HCT116 (cell line): Measurements from ENCODE around the gene BTF3L4. TPM values are rescaled to one million over a fixed set of nuclear protein-coding genes. Genes with fewer than 3 reads are reported as not detected.

Source experiments
- ATAC-seq: fragments of 200-7000 bp; cut with Tn5 transposase; 2 replicates; pipeline ENCODE4 v1.9.1; 2020; ENCODE audit warnings: mild to moderate bottlenecking, moderate library complexity
- BruUV-seq: library from RNA; stranded (reverse); fragments of 400-500 nt; replicated peaks from 2 replicates; lab custom pipeline; 2021; lab: Mats Ljungman, UMichigan
- CTCF ChIA-PET: fragments of 300-600 bp; sonication (Branson Sonifier 250); formaldehyde crosslinking; loops from one replicate; lab custom pipeline; 2021; ENCODE audit warnings: antibody characterized with exemption; lab: Charles Lee
- POLR2A ChIA-PET: fragments of 300-600, 350-600 bp; sonication (Branson Sonifier 250); formaldehyde crosslinking; loops from one replicate; lab custom pipeline; 2021; ENCODE audit warnings: antibody characterized with exemption; lab: Charles Lee
- RAD21 ChIA-PET, 2 experiments: fragments of 300-600 bp; sonication (Branson Sonifier 250); formaldehyde crosslinking; loops; one replicate each; lab custom pipeline; 2023; ENCODE audit warnings: low total read pairs in 2 of 2; ENCODE audit not compliant: uncharacterized antibody in 2 of 2, unreplicated experiment in 2 of 2, low non-redundant PET in 1 of 2; lab: Charles Lee
- DNase-seq: peaks from one replicate; pipeline ENCODE4 v3.0.0-alpha.2; 2010; ENCODE audit warnings: low read depth, low spot score
- H2AFZ ChIP-seq: fragments of 200-600 bp; shearing (Covaris generic), sonication (generic); 2 replicates; pipeline ENCODE4 v1.6.1; 2017; ENCODE audit warnings: low read depth, mixed run types, mixed read lengths, antibody characterized with exemption, low read length; ENCODE audit not compliant: poor library complexity, severe bottlenecking
- H3K27ac ChIP-seq: 2 replicates; pipeline ENCODE4 v1.5.1; 2012; ENCODE audit warnings: low read depth, low read length
- H3K27me3 ChIP-seq: fragments of 200-600 bp; sonication (generic); 2 replicates; pipeline ENCODE4 v1.6.1; 2016; ENCODE audit warnings: mixed run types, low read length, mixed read lengths; ENCODE audit not compliant: insufficient read depth
- H3K36me3 ChIP-seq, 2 experiments: fragments of 200-500 bp in 1 of 2; fragments of 200-600 bp in 1 of 2; sonication (Bioruptor generic) in 1 of 2; sonication (generic) in 1 of 2; 2 replicates each; pipeline versions ENCODE4 v1.5.1 to v1.6.1; 2014 to 2016; ENCODE audit warnings: low read length in 2 of 2, inconsistent platforms in 1 of 2, mixed read lengths in 1 of 2, mixed run types in 1 of 2; ENCODE audit not compliant: insufficient read depth in 2 of 2, control insufficient read depth in 1 of 2
- H3K4me1 ChIP-seq, 2 experiments: fragments of 200-600 bp in 1 of 2; sonication (generic) in 1 of 2; 2 replicates each; pipeline versions ENCODE4 v1.5.1 to v1.6.1; 2012 to 2017; ENCODE audit warnings: low read length in 2 of 2, inconsistent platforms in 1 of 2, mild to moderate bottlenecking in 1 of 2, mixed read lengths in 1 of 2, mixed run types in 1 of 2, moderate library complexity in 1 of 2; ENCODE audit not compliant: insufficient read depth in 2 of 2, control insufficient read depth in 1 of 2
- H3K4me2 ChIP-seq: fragments of 200-600 bp; sonication (generic); 2 replicates; pipeline ENCODE4 v1.6.1; 2017; ENCODE audit warnings: mixed run types, low read length, mixed read lengths
- H3K4me3 ChIP-seq, 2 experiments: fragments of 200-600 bp in 1 of 2; sonication (generic) in 1 of 2; replicated peaks in 1 of 2; 2 replicates each; pipeline ENCODE4 v1.5.1; 2011 to 2016; ENCODE audit warnings: low read length in 2 of 2, control low read depth in 1 of 2, low read depth in 1 of 2, mild to moderate bottlenecking in 1 of 2, mixed read lengths in 1 of 2, mixed run types in 1 of 2
- H3K79me2 ChIP-seq: fragments of 200-600 bp; sonication (generic); 2 replicates; pipeline ENCODE4 v1.6.1; 2017; ENCODE audit warnings: mild to moderate bottlenecking, mixed run types, low read length, moderate library complexity, mixed read lengths; ENCODE audit not compliant: insufficient read depth
- H3K9ac ChIP-seq: fragments of 200-600 bp; sonication (generic); 2 replicates; pipeline ENCODE4 v1.6.1; 2016; ENCODE audit warnings: low read length, mixed read lengths
- H3K9me2 ChIP-seq: fragments of 200-600 bp; sonication (generic), shearing (Covaris generic); 2 replicates; pipeline ENCODE4 v1.6.1; 2017; ENCODE audit warnings: mixed run types, mild to moderate bottlenecking, moderate library complexity; ENCODE audit not compliant: insufficient read depth
- H3K9me3 ChIP-seq, 2 experiments: fragments of 200-500 bp in 1 of 2; fragments of 200-600 bp in 1 of 2; sonication (Bioruptor generic) in 1 of 2; sonication (generic) in 1 of 2; 2 replicates each; pipeline ENCODE4 v1.6.1; 2014 to 2017; ENCODE audit warnings: low read length in 2 of 2, mixed read lengths in 2 of 2, inconsistent platforms in 1 of 2, low read depth in 1 of 2, mild to moderate bottlenecking in 1 of 2, mixed run types in 1 of 2, moderate library complexity in 1 of 2; ENCODE audit not compliant: control insufficient read depth in 1 of 2, insufficient read depth in 1 of 2
- H4K20me1 ChIP-seq: fragments of 200-600 bp; sonication (generic), shearing (Covaris generic); 2 replicates; pipeline ENCODE4 v1.6.1; 2017; ENCODE audit warnings: mixed run types, mild to moderate bottlenecking, moderate library complexity; ENCODE audit not compliant: insufficient read depth
- POLR2AphosphoS5 ChIP-seq: IDR thresholded peaks from 2 replicates; pipeline ENCODE4 v1.6.1; 2011; ENCODE audit warnings: mild to moderate bottlenecking, low read depth, low read length, moderate library complexity
- SIN3A ChIP-seq: IDR thresholded peaks from 2 replicates; pipeline ENCODE4 v1.6.1; 2012; ENCODE audit warnings: low read depth
- SP1 ChIP-seq: IDR thresholded peaks from 2 replicates; pipeline ENCODE4 v1.6.1; 2012; ENCODE audit warnings: low read depth
- intact Hi-C: fragments of 100-400 bp; cut with micrococcal nuclease; formaldehyde crosslinking; loops from 2 replicates; pipeline ENCODE4 v1.10.0; 2022
- total RNA-seq: library from RNA; stranded (reverse); gene quantifications from one replicate; pipeline ENCODE4 v1.2.1, GENCODE V29; 2021; ENCODE audit not compliant: unreplicated experiment

Gene BTF3L4
- total RNA-seq, 1 experiment from 2014 or later, result 56.6 TPM

- ChIA-PET POLR2A (interaction anchor here (1.1 kb wide), 1 partner anchor 17 kb away, joined by 3 read pairs; the partner anchor contains the start of gene TXNDC12), RAD21 (no interaction called here), CTCF (no interaction called here)
- H3K4me3 ChIP-seq, result no peak overlapping the region
- peaks cover 5 to 13% of the 10 kb centered on the region in 2 experiments; a peak in 2 of 4 replicates for H3K4me1 ChIP-seq
- no peak overlapping the region for H3K9ac ChIP-seq
- H3K27me3 ChIP-seq, result no peaks in the 10 kb centered on the region
- no TSS peak for BruUV-seq
- H3K36me3 ChIP-seq, result peaks cover 6 to 7% of the 10 kb centered on the region in 2 experiments; a peak in 3 of 4 replicates
- H3K9me3 ChIP-seq, result no peaks in the 10 kb centered on the region
- no peak for ATAC-seq
- intact Hi-C loops, result no loop called here
- H3K27ac ChIP-seq, result no peak overlapping the region
- H3K9me2 ChIP-seq, result no peaks in the 10 kb centered on the region
- no peaks in the 10 kb centered on the region for H4K20me1 ChIP-seq
- peaks cover 19% of the 10 kb centered on the region for H3K79me2 ChIP-seq
- DNase-seq, result no peak
- no peak for TF ChIP-seq POLR2AphosphoS5
- TF ChIP-seq SP1, result no peak
- H3K4me2 ChIP-seq, result no peak overlapping the region
- no peak overlapping the region for H2AFZ ChIP-seq
Measured at GRCh38 chr1:52037402-52037814, 18.7 kb upstream of the BTF3L4 start.

- H3K4me1 ChIP-seq, result peaks cover under 1 to 8% of the 10 kb centered on the region in 2 experiments; a peak in 2 of 4 replicates
- CTCF ChIA-PET, result interaction anchor here (1.1 kb wide), 1 partner anchor 17 kb away, joined by 3 read pairs; the partner anchor contains the start of gene TXNDC12
- no peak overlapping the region for H3K9ac ChIP-seq
- no peaks in the 10 kb centered on the region for H3K27me3 ChIP-seq
- H3K9me3 ChIP-seq, result no peaks in the 10 kb centered on the region
- POLR2A ChIA-PET, result interaction anchor here (1.1 kb wide), 1 partner anchor 17 kb away, joined by 3 read pairs; the partner anchor contains the start of gene TXNDC12
- DNase-seq, result no peak
- peaks cover 15% of the 10 kb centered on the region for H3K79me2 ChIP-seq
- no peak overlapping the region for H3K27ac ChIP-seq
- no peak overlapping the region for H2AFZ ChIP-seq
- no peak overlapping the region for H3K4me3 ChIP-seq
- no peaks in the 10 kb centered on the region for H4K20me1 ChIP-seq
- H3K4me2 ChIP-seq, result no peak overlapping the region
- H3K9me2 ChIP-seq, result no peaks in the 10 kb centered on the region
- RAD21 ChIA-PET, result no interaction called here
- no peak for TF ChIP-seq SIN3A
- peaks cover 6 to 7% of the 10 kb centered on the region in 2 experiments; a peak in 3 of 4 replicates for H3K36me3 ChIP-seq
- intact Hi-C loops, result no loop called here
- no TSS peak for BruUV-seq
- no peak for ATAC-seq
Measured at GRCh38 chr1:52037909-52038308, 18.2 kb upstream of the BTF3L4 start.
